HTR-8/SVneo (cell line): Measurements from ENCODE around the gene AP1B1.

Experiments used
- DNase-seq: peaks from one replicate; pipeline ENCODE4 v3.0.0; 2011; ENCODE audit warnings: low spot score, mixed read lengths; ENCODE audit not compliant: insufficient read length
- FAIRE-seq: peaks from 2 replicates; lab custom pipeline; 2011; peaks lifted over from hg19 to GRCh38; lab: Jason Lieb, UNC

AP1B1 gene

DNA sequence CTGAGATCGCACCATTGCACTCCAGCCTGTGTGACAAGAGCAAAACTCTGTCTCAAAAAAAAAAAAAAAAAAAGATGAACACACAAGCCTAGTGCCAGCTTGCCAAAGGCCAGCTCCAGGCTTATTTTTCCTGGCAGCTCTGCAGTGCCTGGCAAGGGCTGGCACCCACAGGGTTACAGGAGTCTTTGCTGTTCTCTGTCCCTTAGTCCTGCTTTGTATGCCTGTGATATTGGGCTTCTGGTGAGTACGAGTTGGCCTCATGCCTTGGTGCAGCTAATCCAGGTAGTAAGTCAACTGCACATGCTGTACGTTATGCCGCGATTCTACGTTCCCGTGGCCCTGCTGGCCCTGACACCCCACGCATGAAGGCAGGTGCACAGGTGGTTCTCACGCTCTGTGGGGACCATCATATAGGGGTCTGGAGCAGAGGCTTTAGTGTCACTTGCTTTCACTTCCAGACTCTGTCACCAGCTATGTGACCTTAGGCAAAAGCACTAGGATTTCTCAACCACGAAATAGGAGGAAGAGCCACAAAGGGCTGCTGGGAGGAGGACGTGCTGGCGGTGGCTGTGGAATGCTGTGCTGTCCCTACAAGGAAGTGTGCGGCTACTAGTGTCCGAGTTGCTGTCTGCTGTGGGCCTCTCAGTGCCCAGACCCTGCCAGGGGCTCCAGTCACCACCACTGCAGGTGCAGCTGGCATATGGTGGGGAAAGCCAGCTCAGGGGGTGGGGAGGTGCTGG is 51.4 kb downstream of the AP1B1 start:
- FAIRE-seq (no peak), DNase-seq (no peak)

DNA sequence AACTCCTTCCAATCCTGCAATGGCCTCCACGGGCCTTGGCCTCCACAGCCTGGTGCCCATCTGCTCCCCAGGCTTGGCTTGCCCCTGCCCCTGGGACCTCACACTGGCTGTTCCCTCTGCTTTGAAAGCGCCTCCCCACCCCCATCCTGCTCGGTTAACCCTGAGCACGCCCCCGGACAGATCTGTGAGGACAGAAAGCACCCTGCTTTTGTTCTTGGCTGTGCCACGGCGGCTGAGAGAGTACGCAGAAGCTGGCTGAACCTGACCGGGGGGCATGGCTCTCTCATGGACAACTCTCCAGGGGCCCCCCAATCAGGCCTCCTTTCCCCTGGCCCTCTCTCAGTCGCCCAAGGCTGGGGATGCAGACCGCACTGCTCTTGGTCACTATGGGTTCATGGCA is 52.7 kb downstream of the AP1B1 start:
- FAIRE-seq (no peak), DNase-seq (no peak)

DNA sequence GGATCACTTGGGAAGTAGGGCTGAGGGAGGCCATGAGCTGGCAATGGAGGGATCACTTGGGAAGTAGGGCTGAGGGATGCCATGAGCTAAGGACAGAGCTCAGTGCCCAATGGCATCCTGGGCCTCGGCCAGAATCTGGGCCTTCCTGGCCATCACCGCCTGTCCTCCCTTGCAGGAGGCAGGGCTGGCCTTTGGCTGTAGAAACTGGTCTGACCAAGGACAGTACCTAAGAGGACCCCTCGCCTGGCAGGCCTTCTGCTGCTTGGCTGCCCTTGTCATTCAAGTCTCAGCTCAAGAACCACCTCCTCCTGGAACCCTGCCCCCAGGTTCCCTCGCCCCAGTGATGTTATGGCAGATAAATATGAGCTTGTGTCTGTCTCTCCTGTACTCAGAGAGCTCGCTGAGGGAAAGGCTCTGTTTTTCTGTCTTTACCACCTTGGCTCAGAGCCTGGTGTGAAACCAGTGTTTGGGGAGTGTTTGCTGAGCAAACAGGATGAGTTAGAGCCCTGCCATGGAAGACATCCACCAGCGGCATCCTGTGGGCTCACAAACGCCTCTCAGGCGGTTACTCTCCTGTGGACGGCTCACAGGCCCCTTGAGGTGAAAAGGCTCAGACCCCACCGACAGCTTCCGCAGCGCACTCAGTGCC is 53.5 kb downstream of the AP1B1 start:
- FAIRE-seq = no peak
- DNase-seq = no peak

DNA sequence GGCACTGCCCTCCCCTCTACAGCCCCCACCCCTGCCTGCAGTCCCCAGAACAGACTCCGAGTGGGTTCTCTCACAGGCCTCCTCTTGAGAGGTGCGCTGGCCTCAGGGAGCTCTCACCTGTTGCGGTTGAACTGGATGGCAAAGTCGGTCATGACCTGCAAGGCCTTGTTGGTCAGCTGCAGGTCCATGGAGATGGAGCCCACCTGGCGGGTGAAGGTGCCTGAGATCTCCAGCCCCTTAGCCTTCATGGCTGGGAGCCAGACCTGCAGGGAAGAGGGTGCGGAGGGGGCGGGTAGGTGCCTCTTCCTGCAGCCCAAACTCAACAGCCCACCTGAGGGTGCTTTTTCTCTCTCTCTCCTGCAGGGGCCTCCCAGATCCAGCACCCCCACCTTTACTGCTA is 54.2 kb downstream of the AP1B1 start:
- FAIRE-seq = no peak
- DNase-seq = no peak

DNA sequence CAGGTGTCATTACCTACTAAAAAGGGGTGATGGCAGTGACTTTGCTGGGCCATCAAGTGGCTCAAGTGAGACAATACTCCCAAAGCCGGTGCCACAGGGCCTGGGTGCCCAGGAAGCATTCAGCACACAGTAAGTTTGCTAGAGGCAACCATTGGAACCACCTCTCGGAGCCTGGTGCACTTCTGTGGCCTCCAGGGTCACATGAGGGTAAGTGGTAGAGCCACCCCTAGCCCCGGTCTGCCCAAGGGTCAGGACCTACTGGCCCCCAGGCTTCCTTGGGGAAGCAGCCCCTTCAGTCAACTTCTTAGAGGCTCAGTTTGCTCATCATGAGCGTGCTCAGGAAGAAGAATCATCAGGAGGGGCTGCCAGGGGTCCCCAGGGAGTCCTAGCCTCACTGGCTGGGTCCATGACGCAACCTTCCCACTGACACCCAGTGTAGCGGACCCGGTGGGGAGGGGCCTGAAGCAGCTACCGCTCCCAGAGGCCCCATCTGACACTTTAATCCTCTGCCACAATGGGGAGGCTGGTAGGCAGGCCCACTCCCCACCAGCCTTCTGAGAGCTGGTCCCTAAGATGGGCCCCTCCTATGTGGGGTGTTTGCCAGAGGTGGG is 55.4 kb downstream of the AP1B1 start:
- no peak for DNase-seq
- no peak for FAIRE-seq

DNA sequence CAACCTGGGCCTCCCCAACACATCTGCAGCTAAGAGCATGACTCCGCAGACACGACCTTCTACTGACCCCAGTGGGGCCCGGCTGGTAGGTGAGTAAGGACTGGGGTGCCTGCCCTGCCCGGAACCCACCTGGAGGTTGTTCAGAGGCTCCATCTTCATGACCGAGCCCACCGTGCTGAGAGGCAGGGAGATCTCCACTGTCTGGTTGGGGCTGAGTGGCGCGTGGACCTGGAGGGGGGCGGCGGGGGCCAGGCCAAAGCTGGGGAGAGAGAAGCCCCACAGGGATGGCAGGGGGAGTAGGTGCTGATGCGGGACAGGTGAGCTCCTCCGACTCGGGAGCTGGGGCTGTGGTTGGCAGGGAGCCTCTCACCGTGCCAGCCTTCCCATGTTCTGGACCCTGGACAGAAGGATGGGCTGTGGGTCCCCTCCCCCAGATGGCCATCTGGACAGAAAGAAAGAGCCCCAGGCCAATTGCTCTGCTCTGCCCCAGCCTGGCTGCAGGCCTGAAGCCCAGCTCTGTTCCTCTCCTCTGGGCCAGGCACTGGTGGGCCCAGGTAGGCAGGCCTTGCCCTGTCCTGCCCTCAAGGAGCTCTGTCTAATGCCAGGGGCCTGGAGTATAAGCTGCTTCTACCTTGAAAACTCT is 56.6 kb downstream of the AP1B1 start:
- DNase-seq = no peak
- no peak for FAIRE-seq

DNA sequence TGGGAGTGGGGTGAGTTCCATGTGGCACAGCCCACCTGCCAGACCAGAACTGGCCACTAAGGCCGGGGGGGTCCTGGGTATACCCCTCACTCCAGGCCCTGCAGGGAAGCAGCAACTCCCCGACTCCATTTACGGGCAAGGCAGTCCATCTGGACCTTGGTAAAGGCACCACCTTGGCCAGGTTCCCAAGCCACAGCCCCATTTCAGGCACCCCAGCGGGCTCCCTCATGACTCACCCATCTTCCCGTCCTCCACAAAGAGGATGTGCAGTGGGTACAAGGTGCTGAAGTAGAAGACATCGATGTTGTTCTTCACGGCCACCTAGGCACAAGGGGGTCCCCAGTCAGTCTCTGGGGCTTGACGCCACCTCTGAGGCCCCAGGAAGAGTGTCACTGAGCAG is 57.2 kb downstream of the AP1B1 start:
- no peak for DNase-seq
- no peak for FAIRE-seq

DNA sequence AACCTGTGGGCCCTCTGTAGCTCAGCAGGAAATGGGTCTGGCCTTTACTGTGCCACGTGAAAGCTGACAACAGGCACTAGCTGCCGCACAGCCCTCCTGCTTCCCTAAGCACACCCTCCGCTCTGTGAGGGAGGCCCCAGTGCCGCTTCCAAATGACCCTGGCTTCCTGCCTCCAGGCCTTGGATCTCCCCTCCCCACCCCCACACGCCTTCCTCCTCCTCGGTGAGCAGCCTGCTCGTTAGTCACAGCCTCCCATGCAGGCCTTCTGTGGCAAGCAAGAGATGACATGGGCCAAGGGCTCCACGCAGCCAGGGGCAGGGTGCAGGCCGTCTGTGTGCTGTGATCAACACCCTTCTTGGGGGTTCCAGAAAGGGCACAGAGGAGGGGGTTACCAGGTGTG is 57.6 kb downstream of the AP1B1 start:
- FAIRE-seq = no peak
- no peak for DNase-seq

DNA sequence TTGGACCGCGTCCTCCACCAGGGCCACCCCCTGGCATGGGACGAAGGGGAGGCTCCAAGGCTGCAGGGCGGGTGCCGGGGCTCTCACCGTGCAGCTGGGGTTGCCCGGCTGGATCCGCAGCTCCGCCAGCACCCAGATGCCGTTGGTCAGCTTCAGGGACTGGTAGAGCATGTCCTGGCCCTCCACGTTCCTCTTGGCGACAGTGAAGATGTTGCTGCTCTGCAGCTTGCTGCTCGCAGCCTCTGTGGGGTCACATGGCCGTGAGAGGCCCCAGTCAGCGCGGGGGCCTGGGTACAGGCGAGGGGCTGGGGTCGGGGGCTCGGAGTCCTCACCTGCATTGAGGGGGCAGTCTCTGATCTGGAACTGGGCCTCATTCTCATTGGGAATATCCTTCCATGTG is 58.1 kb downstream of the AP1B1 start:
- FAIRE-seq = no peak
- DNase-seq = no peak

DNA sequence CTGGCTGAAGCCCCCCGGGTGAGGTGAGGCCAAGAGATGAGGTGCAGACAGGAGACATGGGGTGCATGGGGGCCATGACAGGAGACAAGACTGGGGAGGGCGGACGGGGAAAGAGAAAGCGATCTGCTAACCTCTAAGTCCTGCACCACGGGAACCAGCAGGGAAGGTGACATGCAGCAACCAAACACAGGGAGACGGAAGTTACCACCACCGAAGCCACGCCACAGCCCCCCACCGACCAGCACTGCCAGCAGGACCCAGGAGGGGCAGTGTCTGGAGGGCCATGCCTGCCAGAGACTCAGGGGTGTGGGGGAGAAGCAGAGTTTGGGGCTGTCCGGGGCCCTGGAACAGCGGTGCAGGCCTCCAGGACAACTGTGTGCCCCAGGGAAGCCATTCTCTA is 58.8 kb downstream of the AP1B1 start:
- DNase-seq (no peak), FAIRE-seq (no peak)

DNA sequence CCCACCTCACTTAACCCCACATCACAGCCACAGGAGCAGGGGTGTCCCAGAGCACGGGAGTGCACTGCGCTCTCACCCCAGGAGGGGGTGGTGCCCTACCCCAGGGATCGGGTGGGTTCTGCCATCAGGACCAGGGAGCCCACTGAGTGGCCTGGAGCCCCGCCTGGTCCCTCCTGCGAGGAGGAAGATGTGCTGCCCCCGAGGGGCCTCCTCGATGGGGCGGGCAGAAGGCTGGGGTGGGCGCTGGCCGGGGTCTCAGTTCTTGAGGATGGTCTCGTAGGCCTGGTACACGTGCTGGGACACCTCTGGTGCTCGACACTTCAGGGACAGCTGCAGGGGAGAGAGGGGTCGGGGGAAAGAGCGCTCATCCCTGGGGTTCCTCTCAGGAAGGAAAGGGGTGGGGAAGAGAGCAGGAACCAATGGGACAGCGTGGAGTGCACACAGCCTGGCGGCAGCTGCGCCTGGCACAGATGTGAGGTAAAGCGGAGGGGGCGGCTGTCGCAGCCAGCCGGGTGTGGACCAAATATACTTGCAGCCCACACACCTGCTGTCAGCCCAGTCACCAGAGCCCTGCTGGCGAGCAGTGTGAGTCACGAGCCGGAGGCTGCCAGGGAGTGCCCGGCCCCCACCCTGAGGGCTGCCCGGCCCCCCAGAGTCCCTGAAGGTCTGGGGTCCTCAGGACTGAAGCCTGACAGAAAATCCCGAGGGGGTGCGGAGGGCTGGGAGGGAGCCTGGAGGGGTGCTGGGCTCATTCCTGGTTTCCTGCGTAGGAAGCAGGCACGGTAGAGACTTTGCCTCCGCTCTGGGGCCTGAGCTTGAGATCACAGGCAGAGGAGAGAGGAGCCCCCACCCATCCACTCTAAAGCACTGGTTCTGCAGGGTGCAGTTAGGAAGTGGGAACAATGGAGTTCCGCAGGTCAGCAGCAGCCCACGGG is 59.5 kb downstream of the AP1B1 start:
- no peak for FAIRE-seq

DNA sequence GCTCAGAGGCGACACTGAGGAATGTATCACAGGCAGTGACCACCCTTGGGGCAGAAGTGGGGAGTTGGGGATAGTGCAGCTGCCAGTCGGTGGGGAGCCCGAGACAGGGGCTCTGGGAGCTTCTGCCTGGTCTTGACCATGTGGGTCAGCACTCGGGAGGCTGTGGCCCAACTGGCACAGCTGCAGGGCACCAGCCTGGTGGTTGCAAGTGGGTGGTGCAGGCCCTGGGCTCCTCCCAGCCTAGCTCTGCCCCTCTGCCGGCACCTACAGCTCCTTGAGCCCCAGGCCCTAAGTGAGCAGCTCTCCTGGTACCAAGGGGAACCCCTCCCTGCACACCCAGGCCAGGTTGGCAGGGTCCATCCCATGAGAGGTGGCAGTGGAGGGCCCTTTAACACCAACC is 60.3 kb downstream of the AP1B1 start:
- FAIRE-seq (no peak), DNase-seq (no peak)

More for the DNA sequence above, 59.5 kb downstream of the AP1B1 start:
- DNase-seq = no peak

DNA sequence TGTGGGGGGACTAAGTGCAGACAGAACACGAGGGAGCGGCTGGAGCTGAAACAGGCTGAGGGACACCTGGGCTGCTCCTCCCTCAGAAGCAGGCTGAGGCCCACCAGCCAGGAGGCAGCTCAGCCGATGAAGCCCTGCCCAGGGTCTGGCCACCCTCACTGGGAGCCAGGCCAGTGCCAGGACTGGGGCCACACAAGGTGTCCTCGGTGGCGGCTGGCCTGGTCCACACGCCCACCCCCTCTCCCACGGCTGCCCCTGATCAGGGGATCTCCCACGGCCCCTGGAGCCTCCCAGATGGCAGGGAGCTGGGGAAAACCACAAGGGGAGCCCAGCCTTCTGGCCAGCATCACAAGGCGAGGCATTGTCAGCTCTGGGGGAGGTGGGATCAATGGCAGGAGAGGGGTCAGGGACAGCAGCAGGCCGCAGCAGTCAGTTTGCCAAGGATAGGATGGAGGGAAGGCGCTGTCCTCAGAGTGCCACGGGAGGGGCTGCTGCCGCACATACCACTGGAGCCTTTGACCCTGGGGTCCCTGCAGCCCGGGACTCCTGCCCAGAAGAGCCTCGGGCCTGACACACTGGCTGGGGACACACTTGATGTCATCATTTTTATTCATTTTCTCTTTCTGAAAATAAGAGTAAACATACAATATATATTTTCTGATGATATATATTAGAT is 61.1 kb downstream of the AP1B1 start:
- DNase-seq = no peak
- FAIRE-seq = no peak

DNA sequence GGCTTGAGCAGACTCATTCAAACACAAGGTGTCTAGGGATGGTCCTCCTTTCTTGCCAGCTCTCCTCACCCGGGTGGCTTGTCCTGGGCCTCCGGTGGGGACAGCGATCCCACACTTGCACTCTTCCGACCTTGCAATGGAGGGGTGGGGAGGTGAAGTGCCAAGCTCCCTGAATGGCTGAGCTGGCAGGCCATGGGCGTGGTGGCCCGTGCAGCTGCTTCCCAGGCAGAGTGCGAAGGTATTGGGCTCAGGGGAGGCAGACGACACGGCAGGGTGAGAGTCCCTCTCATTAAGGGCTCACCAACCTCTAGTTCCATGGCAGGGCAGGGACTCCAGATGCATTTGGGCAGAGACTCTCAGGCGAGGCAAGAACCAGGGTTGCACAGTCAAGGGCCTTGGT is 61.9 kb downstream of the AP1B1 start:
- DNase-seq = no peak
- no peak for FAIRE-seq

DNA sequence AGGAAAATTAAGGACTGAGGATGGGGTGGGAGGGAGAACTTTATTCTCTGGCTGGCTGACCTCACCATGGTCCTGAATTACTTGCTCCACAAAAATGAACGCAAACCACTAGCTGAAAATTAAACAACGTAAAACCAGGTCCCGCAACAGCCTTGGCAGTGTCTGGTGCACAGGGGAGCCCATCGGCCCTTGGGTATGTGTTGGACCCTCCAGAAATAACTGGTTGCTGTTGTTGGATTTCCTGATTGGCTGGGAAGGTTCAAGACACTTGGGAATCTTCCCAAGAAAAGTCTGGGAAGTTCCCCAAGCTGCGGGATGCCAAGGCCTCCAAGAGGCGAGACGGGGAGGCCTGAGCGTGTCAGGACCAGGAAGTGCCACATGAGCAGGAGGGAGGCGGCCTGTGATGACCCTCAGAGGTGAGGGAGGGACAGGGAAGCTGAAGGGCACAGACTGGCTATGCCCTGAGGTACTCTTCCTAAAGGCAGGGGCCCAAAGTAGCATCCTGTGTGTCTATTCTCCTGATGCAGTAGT is 62.5 kb downstream of the AP1B1 start:
- FAIRE-seq (no peak), DNase-seq (no peak)

DNA sequence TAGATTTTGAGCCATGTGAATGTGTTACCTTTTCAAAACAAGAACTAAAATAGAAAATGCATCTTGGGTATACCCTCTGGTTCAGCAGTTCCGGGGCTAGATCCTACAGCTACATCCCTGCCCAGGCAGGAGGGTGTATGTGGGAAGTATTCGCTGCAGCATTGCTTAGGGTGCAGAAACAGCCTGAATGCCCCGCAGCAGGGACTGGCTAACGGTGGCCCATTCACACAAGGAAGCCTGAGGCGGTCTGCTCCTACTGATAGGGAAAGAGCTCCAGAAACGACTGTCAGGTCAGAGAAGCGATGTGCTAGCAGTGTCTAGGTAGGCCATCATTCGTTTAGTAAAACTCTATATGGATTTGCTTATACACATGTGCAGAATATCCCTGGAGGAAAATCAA is 63.0 kb downstream of the AP1B1 start:
- no peak for DNase-seq
- FAIRE-seq = no peak

DNA sequence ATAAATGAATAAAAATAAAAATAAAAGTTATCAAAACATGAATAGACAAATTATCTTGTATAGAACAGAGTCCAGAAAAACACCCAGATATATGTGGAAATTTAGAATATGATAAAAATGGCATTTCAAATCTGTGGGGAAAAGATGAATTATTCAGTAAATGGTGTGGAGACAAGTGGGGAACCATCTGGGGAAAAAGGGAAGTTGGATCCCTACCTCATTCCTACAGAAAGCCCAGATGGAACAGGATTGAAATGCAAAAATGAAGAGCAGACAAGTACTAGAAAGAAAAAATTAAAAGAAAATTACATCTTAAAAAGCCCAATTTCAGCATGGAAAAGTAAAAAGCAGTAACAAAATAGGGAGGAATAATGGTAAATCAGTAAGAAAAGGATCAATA is 64.7 kb downstream of the AP1B1 start:
- FAIRE-seq = no peak
- no peak for DNase-seq

DNA sequence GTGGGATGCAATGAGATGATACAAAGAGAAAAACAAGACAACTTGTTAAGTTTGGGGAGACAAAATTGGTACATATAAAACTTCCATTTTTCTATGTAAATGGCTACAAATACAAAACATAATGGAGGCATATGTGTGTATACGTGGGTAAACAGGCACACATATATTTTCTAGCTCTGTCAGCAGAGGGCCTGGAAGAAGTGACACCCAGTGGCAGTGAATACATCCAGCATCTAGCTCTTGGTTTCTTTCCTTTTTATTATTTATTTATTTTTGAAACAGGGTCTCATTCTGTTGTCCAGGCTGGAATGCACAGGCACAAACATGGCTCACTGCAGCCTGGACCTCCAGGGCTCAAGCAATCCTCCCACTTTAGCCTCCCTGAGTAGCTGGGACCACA is 67.8 kb downstream of the AP1B1 start:
- FAIRE-seq (no peak), DNase-seq (no peak)

DNA sequence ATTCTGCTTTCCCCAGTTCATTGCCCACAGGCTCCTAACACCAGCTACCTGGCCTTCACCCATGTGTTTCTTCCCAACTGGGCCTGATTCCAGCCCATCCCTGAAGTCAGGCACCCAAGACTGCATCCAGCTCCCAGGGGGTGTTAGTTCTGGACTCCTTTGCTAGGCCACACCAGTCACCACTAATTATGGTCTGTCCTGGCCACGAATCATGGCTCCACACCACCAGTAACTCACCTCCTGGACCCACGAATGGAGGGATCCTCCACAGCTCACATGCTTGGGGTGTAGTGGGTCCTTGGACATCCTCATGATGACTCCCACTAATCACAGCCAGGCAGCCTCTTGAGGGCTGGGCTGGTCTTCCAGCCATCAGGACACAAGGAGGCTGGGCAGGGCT is 69.3 kb downstream of the AP1B1 start:
- DNase-seq = no peak
- FAIRE-seq = no peak
